H1 (cell line): ENCODE results near the gene PDE3A. TPM values are rescaled to one million over a fixed set of nuclear protein-coding genes. Genes with fewer than 3 reads are reported as not detected.

ENCODE experiments used
- CTCF ChIA-PET: fragments of 300-600 bp; sonication (Branson Sonifier 250); formaldehyde crosslinking; loops from one replicate; lab custom pipeline; 2021; ENCODE audit not compliant: partially characterized antibody; lab: Charles Lee
- POLR2A ChIA-PET: fragments of 300-600 bp; sonication (Branson Sonifier 250); formaldehyde crosslinking; loops from one replicate; lab custom pipeline; 2021; ENCODE audit warnings: inconsistent platforms; ENCODE audit not compliant: partially characterized antibody; lab: Charles Lee
- DNase-seq, 2 experiments: peaks; one replicate each; pipeline versions ENCODE4 v3.0.0 to v3.0.0-alpha.2; 2010 to 2022; ENCODE audit warnings: low spot score in 2 of 2, low read depth in 1 of 2, mixed read lengths in 1 of 2
- FAIRE-seq: peaks from 2 replicates; lab custom pipeline; 2011; peaks lifted over from hg19 to GRCh38; lab: Jason Lieb, UNC
- H2AFZ ChIP-seq: 2 replicates; pipeline ENCODE4 v1.8.1; 2012; ENCODE audit warnings: low read length, inconsistent platforms
- H2AK5ac ChIP-seq: 2 replicates; pipeline ENCODE4 v1.6.1; 2013; ENCODE audit warnings: low read depth, low read length
- H2BK120ac ChIP-seq: replicated peaks from 2 replicates; pipeline ENCODE3; 2013; ENCODE audit warnings: low read depth, low read length, inconsistent platforms
- H2BK12ac ChIP-seq: 2 replicates; pipeline ENCODE4 v1.6.1; 2013; ENCODE audit warnings: low read depth, low read length
- H2BK15ac ChIP-seq: 2 replicates; pipeline ENCODE4 v1.6.1; 2013; ENCODE audit warnings: low read length
- H2BK20ac ChIP-seq: 2 replicates; pipeline ENCODE4 v1.6.1; 2013; ENCODE audit warnings: low read length
- H2BK5ac ChIP-seq: 2 replicates; pipeline ENCODE4 v1.6.1; 2013; ENCODE audit warnings: low read depth, low read length
- H3K14ac ChIP-seq: 2 replicates; pipeline ENCODE4 v1.6.1; 2013; ENCODE audit warnings: inconsistent platforms; ENCODE audit not compliant: insufficient read length
- H3K18ac ChIP-seq: 2 replicates; pipeline ENCODE4 v1.6.1; 2013; ENCODE audit warnings: low read length; ENCODE audit errors: extremely low read depth
- H3K23ac ChIP-seq: 2 replicates; pipeline ENCODE4 v1.6.1; 2013; ENCODE audit warnings: inconsistent platforms; ENCODE audit not compliant: insufficient read length
- H3K23me2 ChIP-seq: 2 replicates; pipeline ENCODE4 v1.6.1; 2013; ENCODE audit warnings: low read depth, low read length
- H3K27ac ChIP-seq: 2 replicates; pipeline ENCODE4 v1.6.1; 2011; ENCODE audit warnings: low read depth, low read length, inconsistent platforms
- H3K27me3 ChIP-seq, 4 experiments: replicated peaks in 1 of 4; 1 replicate in 1 of 4; 2 replicates in 3 of 4; pipeline versions ENCODE4 v1.6.1 to v1.8.1; 2011 to 2013; ENCODE audit warnings: low read length in 3 of 4, mild to moderate bottlenecking in 3 of 4, inconsistent platforms in 2 of 4, mixed read lengths in 2 of 4, moderate library complexity in 1 of 4; ENCODE audit not compliant: control insufficient read depth in 3 of 4, insufficient read depth in 3 of 4; ENCODE audit errors: extremely low read depth in 1 of 4
- H3K36me3 ChIP-seq, 4 experiments: 2 replicates each; pipeline versions ENCODE4 v1.6.1 to v1.8.1; 2011 to 2013; ENCODE audit warnings: mild to moderate bottlenecking in 4 of 4, low read length in 3 of 4, moderate library complexity in 2 of 4, control low read depth in 1 of 4, inconsistent platforms in 1 of 4; ENCODE audit not compliant: insufficient read depth in 4 of 4, control insufficient read depth in 2 of 4
- H3K4ac ChIP-seq: replicated peaks from 2 replicates; pipeline ENCODE3; 2013; ENCODE audit warnings: low read length, low read depth, mixed read lengths, inconsistent platforms; ENCODE audit not compliant: insufficient read length
- H3K4me1 ChIP-seq, 4 experiments: replicated peaks in 1 of 4; 1 replicate in 1 of 4; 2 replicates in 3 of 4; pipeline versions ENCODE4 v1.6.1 to v1.8.1; 2011 to 2013; ENCODE audit warnings: low read length in 3 of 4, inconsistent platforms in 2 of 4, mixed read lengths in 1 of 4; ENCODE audit not compliant: insufficient read depth in 4 of 4, control insufficient read depth in 3 of 4
- H3K4me2 ChIP-seq, 2 experiments: 2 replicates each; pipeline versions ENCODE4 v1.6.1 to v1.8.1; 2011 to 2013; ENCODE audit warnings: low read depth in 2 of 2, low read length in 2 of 2, control low read depth in 1 of 2, inconsistent platforms in 1 of 2, mild to moderate bottlenecking in 1 of 2; ENCODE audit not compliant: insufficient read depth in 1 of 2
- H3K4me3 ChIP-seq, 4 experiments: fragments of 200-600, 300-600 bp in 1 of 4; sonication (generic), shearing (Covaris generic), sonication (Bioruptor Twin) in 1 of 4; 2 replicates each; pipeline versions ENCODE4 v1.5.1 to v1.8.1; 2011 to 2016; ENCODE audit warnings: low read length in 4 of 4, low read depth in 3 of 4, control low read depth in 2 of 4, inconsistent platforms in 2 of 4, mild to moderate bottlenecking in 2 of 4, mixed read lengths in 1 of 4, moderate library complexity in 1 of 4; ENCODE audit not compliant: insufficient read depth in 2 of 4; ENCODE audit errors: extremely low read depth in 1 of 4
- H3K56ac ChIP-seq: replicated peaks from 2 replicates; pipeline ENCODE3; 2013; ENCODE audit warnings: low read depth, mild to moderate bottlenecking, mixed read lengths, low read length, inconsistent platforms; ENCODE audit not compliant: insufficient read length
- H3K79me1 ChIP-seq: 2 replicates; pipeline ENCODE4 v1.6.1; 2013; ENCODE audit warnings: low read depth, low read length, control low read depth
- H3K79me2 ChIP-seq, 2 experiments: 2 replicates each; pipeline versions ENCODE4 v1.6.1 to v1.8.1; 2012 to 2013; ENCODE audit warnings: low read length in 2 of 2, mild to moderate bottlenecking in 2 of 2, inconsistent platforms in 1 of 2; ENCODE audit not compliant: insufficient read depth in 2 of 2, control insufficient read depth in 1 of 2
- H3K9ac ChIP-seq, 4 experiments: replicated peaks in 1 of 4; 1 replicate in 1 of 4; 2 replicates in 3 of 4; pipeline versions ENCODE4 v1.6.1 to v1.8.1; 2011 to 2013; ENCODE audit warnings: low read depth in 3 of 4, low read length in 3 of 4, control low read depth in 2 of 4, mild to moderate bottlenecking in 2 of 4, moderate library complexity in 2 of 4, inconsistent platforms in 1 of 4; ENCODE audit errors: extremely low read depth in 1 of 4
- H3K9me3 ChIP-seq, 2 experiments: 2 replicates each; pipeline versions ENCODE4 v1.6.1 to v1.8.1; 2012 to 2013; ENCODE audit warnings: mild to moderate bottlenecking in 2 of 2, moderate library complexity in 2 of 2, control low read depth in 1 of 2, inconsistent platforms in 1 of 2, low read depth in 1 of 2, low read length in 1 of 2, mixed read lengths in 1 of 2; ENCODE audit not compliant: insufficient read depth in 2 of 2
- H4K20me1 ChIP-seq, 2 experiments: replicated peaks in 1 of 2; 2 replicates each; pipeline versions ENCODE3 to v1.8.1; 2011 to 2013; ENCODE audit warnings: inconsistent platforms in 2 of 2, low read length in 2 of 2, mild to moderate bottlenecking in 1 of 2; ENCODE audit not compliant: insufficient read depth in 2 of 2, control insufficient read depth in 1 of 2
- H4K5ac ChIP-seq: 2 replicates; pipeline ENCODE4 v1.6.1; 2013; ENCODE audit warnings: low read length, low read depth, mixed read lengths, inconsistent platforms; ENCODE audit not compliant: insufficient read length
- H4K8ac ChIP-seq: 2 replicates; pipeline ENCODE4 v1.8.0; 2013; ENCODE audit warnings: mild to moderate bottlenecking, moderate library complexity, low read length, inconsistent platforms; ENCODE audit not compliant: insufficient read depth; ENCODE audit errors: extremely low read depth
- H4K91ac ChIP-seq: replicated peaks from 2 replicates; pipeline ENCODE3; 2013; ENCODE audit warnings: low read length, mixed read lengths, inconsistent platforms; ENCODE audit not compliant: insufficient read length
- FOSL1 ChIP-seq: IDR thresholded peaks from 2 replicates; pipeline ENCODE4 v1.6.1; 2011; ENCODE audit warnings: mild to moderate bottlenecking, low read depth, low read length, moderate library complexity; ENCODE audit not compliant: insufficient read depth
- KDM4A ChIP-seq: IDR thresholded peaks from one replicate; pipeline ENCODE4 v1.7.1; 2012; ENCODE audit warnings: low read depth, mild to moderate bottlenecking, moderate library complexity, low read length, inconsistent platforms; ENCODE audit not compliant: severe bottlenecking
- SP1 ChIP-seq: IDR thresholded peaks from 2 replicates; pipeline ENCODE4 v1.6.1; 2011; ENCODE audit warnings: low read depth, low read length
- SP4 ChIP-seq: IDR thresholded peaks from 2 replicates; pipeline ENCODE4 v1.6.1; 2012; ENCODE audit warnings: low read length, inconsistent platforms
- TAF1 ChIP-seq: IDR thresholded peaks from 2 replicates; pipeline ENCODE4 v1.6.1; 2011; ENCODE audit warnings: mild to moderate bottlenecking, low read depth, low read length
- TBP ChIP-seq: IDR thresholded peaks from 2 replicates; pipeline ENCODE4 v1.6.1; 2011; ENCODE audit warnings: low read depth, low read length, improper control_type of control experiment
- whole genome bisulfite sequencing, 2 experiments: shearing (Covaris generic) in 1 of 2; methylation state at CpG; one replicate each; pipeline versions ENCODE4 v1.1.6 to v1.1.7; 2013 to 2015; ENCODE audit warnings: low lambda C conversion rate in 2 of 2, mixed read lengths in 2 of 2, inconsistent platforms in 1 of 2, low coverage in 1 of 2, missing lambda C conversion rate in 1 of 2; ENCODE audit not compliant: insufficient replicate concordance in 2 of 2, insufficient coverage in 1 of 2, insufficient read length in 1 of 2; ENCODE audit errors: extremely low coverage in 1 of 2, missing lambda C conversion rate in 1 of 2; 5-methylcytosine and 5-hydroxymethylcytosine counted together
- polyA plus RNA-seq, 7 experiments: library from polyadenylated mRNA; depleted of rRNA in 3 of 7; stranded (reverse) in 5 of 7; unstranded in 2 of 7; fragments of >200 nt in 5 of 7; fragments of 200-250 nt in 2 of 7; gene quantifications; 1 replicate in 5 of 7; 2 replicates in 1 of 7; 4 replicates in 1 of 7; pipeline versions ENCODE4 v1.2.1 to v1.2.3, GENCODE V29; 2011 to 2013; ENCODE audit warnings: missing spikeins in 2 of 7, mixed read lengths in 2 of 7
- total RNA-seq: library from RNA; stranded (reverse); fragmentation: NEBNext Ultra II Directional; extraction: Animal tissue kit (Norgen Biotek cat#: 25700); gene quantifications from 2 replicates; pipeline ENCODE4 v1.2.1, GENCODE V29; 2021

Gene PDE3A
- total and polyA plus RNA-seq, 2 of the 8 experiments (the other 6 are each of a cell fraction or from before 2014, with no cell fraction given): 1.4 to 3.4 TPM

- Histone ChIP-seq H3K79me2 (no peaks in the 10 kb centered on the region), H3K9ac (no peak overlapping the region), H4K20me1 (no peaks in the 10 kb centered on the region), H3K23me2 (no peaks in the 10 kb centered on the region; the same call in 1 of the 2 replicates), H2AFZ (no peak overlapping the region), H3K27me3 (no peaks in the 10 kb centered on the region; a peak in 1 of 7 replicates), H3K23ac (no peak overlapping the region), H3K56ac (no peak overlapping the region), H3K4me1 (no peaks in the 10 kb centered on the region), H3K4me2 (no peak overlapping the region), H2AK5ac (peak overlapping the region; percentile 29; the same call in 1 of the 2 replicates), H3K27ac (no peak overlapping the region), H2BK120ac (no peak overlapping the region), H3K9me3 (no peaks in the 10 kb centered on the region), H4K91ac (no peak overlapping the region), H4K5ac (no peak overlapping the region), H3K14ac (no peak overlapping the region), H3K18ac (no peak overlapping the region), H3K4me3 (no peak overlapping the region), H2BK20ac (no peak overlapping the region), H3K4ac (no peak overlapping the region), H4K8ac (no peak overlapping the region), H2BK5ac (no peak overlapping the region), H2BK15ac (no peak overlapping the region), H2BK12ac (no peak overlapping the region), H3K79me1 (no peaks in the 10 kb centered on the region), H3K36me3 (no peaks in the 10 kb centered on the region)
- TF ChIP-seq TBP (no peak), SP1 (no peak), TAF1 (no peak), SP4 (no peak), FOSL1 (no peak), KDM4A (no peak)
- 88% methylated on average over 4 of the region's 4 CpGs; no CpG with 5 or more reads in 1 of the 2 experiments for WGBS, 2 experiments
- ChIA-PET CTCF (interaction anchor here (1.0 to 1.5 kb wide), 2 partner anchors 41 to 108 kb away, joined by 3 to 5 read pairs; no protein-coding TSS in a partner anchor), POLR2A (no interaction called here)
- no peak for DNase-seq
- FAIRE-seq: no peak
Measured at GRCh38 chr12:20507711-20508110, 139.4 kb downstream of the PDE3A start.
